NCI-H510A (cell line): ENCODE results near the gene EPB41L2.

Experiments
- DNase-seq: peaks from one replicate; lab custom pipeline; 2025; lab: John Stamatoyannopoulos, UW

The EPB41L2 gene

DNA sequence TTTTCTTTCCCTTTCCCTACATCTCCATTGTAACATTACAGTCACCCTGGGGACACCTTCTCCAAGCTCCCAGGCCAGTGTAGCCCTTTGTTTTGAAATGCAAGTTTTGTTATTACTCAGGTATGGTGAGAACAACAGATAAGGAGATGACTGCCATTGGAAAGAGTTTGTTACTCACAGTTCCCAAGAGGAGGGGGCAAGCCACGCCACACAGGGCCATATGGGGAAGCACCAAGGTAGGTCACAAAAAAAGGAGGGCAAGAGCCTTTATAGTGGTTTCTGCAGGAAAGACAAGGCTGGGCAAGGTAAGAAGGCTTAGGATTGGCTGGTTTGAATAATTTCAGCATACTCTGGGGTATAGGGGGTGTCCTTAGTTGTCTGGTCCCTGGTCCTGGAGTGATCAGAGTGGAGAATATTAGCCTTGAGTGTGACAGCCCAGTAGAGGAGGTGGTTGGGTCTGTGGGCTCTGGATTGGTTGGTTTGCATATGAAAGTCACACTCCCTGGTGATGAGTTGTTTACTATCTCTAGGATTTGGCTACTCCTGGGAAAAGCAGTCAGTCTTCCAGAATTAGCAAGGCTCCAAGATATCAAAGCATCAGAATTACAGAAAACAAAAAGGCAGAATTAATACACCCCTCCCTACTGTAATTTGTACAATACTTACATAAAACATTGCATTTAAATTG, 268.9 kb downstream of the EPB41L2 start:
- DNase-seq = no peak
